T-cell (primary cell): ENCODE data around the gene CDH4. TPM values are rescaled to one million over a fixed set of nuclear protein-coding genes. Genes with fewer than 3 reads are reported as not detected.

Experiments used
- ATAC-seq, 4 experiments: fragments of 200-7000 bp in 3 of 4; fragments of 150-1000 bp in 1 of 4; cut with Tn5 transposase; replicated peaks in 1 of 4; 1 replicate in 3 of 4; 2 replicates in 1 of 4; pipeline ENCODE4 v1.10.0; 2021; ENCODE audit warnings: moderate library complexity in 3 of 4, mild to moderate bottlenecking in 2 of 4, moderate number of reproducible peaks in 1 of 4
- CTCF ChIA-PET, 2 donors: fragments of 300-600 bp; sonication (Branson Sonifier 250); formaldehyde crosslinking; loops; one replicate each; lab custom pipeline; 2022; ENCODE audit warnings: antibody characterized with exemption in 2 of 2; lab: Charles Lee
- POLR2A ChIA-PET, 2 donors: fragments of 300-600 bp; sonication (Branson Sonifier 250); formaldehyde crosslinking; loops; one replicate each; lab custom pipeline; 2022; ENCODE audit warnings: antibody characterized with exemption in 2 of 2; lab: Charles Lee
- DNase-seq, 35 experiments: peaks; one replicate each; pipeline versions ENCODE4 v3.0.0 to v3.0.0-alpha.2; 2013 to 2023
- H3K27ac ChIP-seq: one replicate; pipeline ENCODE4 v1.5.1; 2013; ENCODE audit warnings: low read length
- H3K27me3 ChIP-seq, 2 experiments: replicated peaks in 1 of 2; 1 replicate in 1 of 2; 2 replicates in 1 of 2; pipeline versions ENCODE4 v1.6.1 to v1.7.0; 2013; ENCODE audit warnings: low read length in 1 of 2, mixed read lengths in 1 of 2; ENCODE audit not compliant: control insufficient read depth in 2 of 2, insufficient read depth in 2 of 2; ENCODE audit errors: extremely low read depth in 1 of 2
- H3K36me3 ChIP-seq, 2 donors: 1 replicate in 1 of 2; 2 replicates in 1 of 2; pipeline versions ENCODE4 v1.6.1 to v1.7.0; 2013; ENCODE audit warnings: low read length in 1 of 2; ENCODE audit not compliant: control insufficient read depth in 2 of 2, insufficient read depth in 1 of 2; ENCODE audit errors: extremely low read depth in 1 of 2
- H3K4me1 ChIP-seq, 2 experiments: 1 replicate in 1 of 2; 2 replicates in 1 of 2; pipeline versions ENCODE4 v1.6.1 to v1.7.0; 2013; ENCODE audit warnings: low read length in 2 of 2, mixed read lengths in 1 of 2; ENCODE audit not compliant: insufficient read depth in 2 of 2, control insufficient read depth in 1 of 2; ENCODE audit errors: extremely low read depth in 1 of 2
- H3K4me3 ChIP-seq, 2 donors: 1 replicate in 1 of 2; 2 replicates in 1 of 2; pipeline versions ENCODE4 v1.5.1 to v1.7.0; 2013; ENCODE audit warnings: mild to moderate bottlenecking in 2 of 2, low read length in 1 of 2, moderate library complexity in 1 of 2; ENCODE audit not compliant: control insufficient read depth in 1 of 2; ENCODE audit errors: extremely low read depth in 1 of 2
- H3K9me3 ChIP-seq: 2 replicates; pipeline ENCODE4 v1.7.0; 2013
- H3K27ac Mint-ChIP-seq, 2 donors: one replicate each; pipeline ENCODE4 v1.8.0; 2020 to 2021; ENCODE audit warnings: mild to moderate bottlenecking in 2 of 2, mixed read lengths in 2 of 2
- H3K27me3 Mint-ChIP-seq, 2 donors: one replicate each; pipeline ENCODE4 v1.8.0; 2021 to 2022; ENCODE audit warnings: mixed read lengths in 2 of 2
- H3K36me3 Mint-ChIP-seq: one replicate; pipeline ENCODE4 v1.8.0; 2021; ENCODE audit warnings: mixed read lengths
- H3K4me1 Mint-ChIP-seq, 3 donors: one replicate each; pipeline ENCODE4 v1.8.0; 2020 to 2022; ENCODE audit warnings: mixed read lengths in 3 of 3, mild to moderate bottlenecking in 1 of 3
- H3K4me3 Mint-ChIP-seq, 3 donors: one replicate each; pipeline ENCODE4 v1.8.0; 2020 to 2022; ENCODE audit warnings: mild to moderate bottlenecking in 3 of 3, mixed read lengths in 3 of 3, moderate library complexity in 3 of 3
- H3K9me3 Mint-ChIP-seq, 3 donors: one replicate each; pipeline ENCODE4 v1.8.0; 2020 to 2022; ENCODE audit warnings: mixed read lengths in 3 of 3
- WGBS: methylation state at CpG from one replicate; pipeline ENCODE4 v1.1.5; 2013; ENCODE audit warnings: missing lambda C conversion rate; ENCODE audit not compliant: insufficient coverage; 5-methylcytosine and 5-hydroxymethylcytosine counted together
- total RNA-seq, 35 experiments: library from RNA in 6 of 35; stranded (reverse) in 6 of 35; fragments of 120-200 nt in 1 of 35; gene quantifications; one replicate each; pipeline versions ENCODE4 v1.2.1 to v1.2.4 and lab custom pipeline; 2013 to 2026

The CDH4 gene
- total RNA-seq, 5 donors from 2014 or later (not counting 1 experiment from before 2014, with no cell fraction given) = 0.06 to 0.64 (median 0.14) TPM

GRCh38 chr20:61387954-61388348 lies 135.9 kb downstream of the CDH4 start:
- H3K4me3 ChIP-seq = no peak overlapping the region
- no peaks in the 10 kb centered on the region for H3K4me1 ChIP-seq
- Mint-ChIP-seq H3K36me3 (no peaks in the 10 kb centered on the region), H3K27ac (no peak overlapping the region), H3K4me1 (no peaks in the 10 kb centered on the region), H3K9me3 (peaks cover 0 to 4% (median 0%) of the 10 kb centered on the region in 3 donors), H3K27me3 (peaks cover 5 to 9% of the 10 kb centered on the region in 2 donors), H3K4me3 (no peak overlapping the region)
- 27% methylated on average over 2 of the region's 7 CpGs for WGBS
- POLR2A ChIA-PET = no interaction called here
- H3K27me3 ChIP-seq = peaks cover 0 to 2% of the 10 kb centered on the region in 2 experiments
- H3K36me3 ChIP-seq = no peaks in the 10 kb centered on the region
- CTCF ChIA-PET = no interaction called here
- H3K9me3 ChIP-seq = no peaks in the 10 kb centered on the region
- no peak overlapping the region for H3K27ac ChIP-seq
- ATAC-seq (no peak), DNase-seq (no peak)

- Histone ChIP-seq H3K36me3 (no peaks in the 10 kb centered on the region), H3K4me1 (no peaks in the 10 kb centered on the region), H3K4me3 (no peak overlapping the region), H3K9me3 (no peaks in the 10 kb centered on the region), H3K27me3 (peaks cover 0 to 2% of the 10 kb centered on the region in 2 experiments), H3K27ac (no peak overlapping the region)
- DNase-seq = no peak
- no peaks in the 10 kb centered on the region for H3K4me1 Mint-ChIP-seq
- ChIA-PET POLR2A (interaction anchor here in 1 of 2 donors (0.6 kb wide), 1 partner anchor 34 kb away, joined by 3 read pairs; no protein-coding TSS in a partner anchor), CTCF (no interaction called here)
- no peak overlapping the region for H3K27ac Mint-ChIP-seq
- H3K27me3 Mint-ChIP-seq = peaks cover 5 to 9% of the 10 kb centered on the region in 2 donors
- H3K4me3 Mint-ChIP-seq = no peak overlapping the region
- H3K36me3 Mint-ChIP-seq = no peaks in the 10 kb centered on the region
- peaks cover 0 to 4% (median 0%) of the 10 kb centered on the region in 3 donors for H3K9me3 Mint-ChIP-seq
- ATAC-seq = no peak
- 88% methylated on average over 7 of the region's 10 CpGs for WGBS
These were observed 137.0 kb downstream of the CDH4 start for GRCh38 chr20:61389077-61389476.

DNA sequence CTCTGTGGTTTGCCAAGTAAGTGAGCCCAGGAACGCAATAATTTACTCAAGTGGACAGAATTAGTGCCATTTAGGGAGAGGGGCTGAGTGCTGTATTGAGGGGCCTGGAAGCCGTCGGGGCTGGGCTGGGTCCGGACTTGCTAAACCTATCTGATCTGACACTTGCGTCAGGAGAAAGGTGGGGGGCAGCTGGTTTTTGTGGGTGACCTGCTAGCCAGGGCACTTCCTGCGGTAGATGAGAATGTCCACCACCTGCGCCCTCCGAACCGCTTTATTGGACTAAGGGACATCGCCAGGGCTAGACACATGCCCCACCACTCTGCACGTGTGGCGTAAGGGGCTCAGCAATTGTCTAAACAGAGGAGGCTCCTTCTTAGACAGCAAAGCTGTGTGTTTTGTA lies 139.1 kb downstream of the CDH4 start:
- H3K4me3 ChIP-seq = no peak overlapping the region
- no peak for ATAC-seq
- Mint-ChIP-seq H3K36me3 (no peaks in the 10 kb centered on the region), H3K4me3 (no peak overlapping the region), H3K27ac (no peak overlapping the region), H3K27me3 (peaks cover 5 to 9% of the 10 kb centered on the region in 2 donors), H3K9me3 (peaks cover 0 to 4% (median 0%) of the 10 kb centered on the region in 3 donors), H3K4me1 (no peaks in the 10 kb centered on the region)
- no peaks in the 10 kb centered on the region for H3K9me3 ChIP-seq
- H3K27me3 ChIP-seq = peaks cover 0 to 2% of the 10 kb centered on the region in 2 experiments
- DNase-seq = no peak
- no peaks in the 10 kb centered on the region for H3K36me3 ChIP-seq
- POLR2A ChIA-PET = no interaction called here
- WGBS = 90% methylated on average over 9 of the region's 12 CpGs
- CTCF ChIA-PET = no interaction called here
- no peaks in the 10 kb centered on the region for H3K4me1 ChIP-seq
- no peak overlapping the region for H3K27ac ChIP-seq

- peaks cover 5% of the 10 kb centered on the region in 2 donors for H3K27me3 Mint-ChIP-seq
- H3K4me1 ChIP-seq = no peaks in the 10 kb centered on the region
- H3K27ac ChIP-seq = no peak overlapping the region
- no peak overlapping the region for H3K4me3 ChIP-seq
- ATAC-seq (no peak), DNase-seq (no peak)
- no peaks in the 10 kb centered on the region for H3K36me3 ChIP-seq
- H3K9me3 ChIP-seq = no peaks in the 10 kb centered on the region
- 69% methylated on average over 18 of the region's 28 CpGs for WGBS
- H3K27me3 ChIP-seq = peaks cover 0 to under 1% of the 10 kb centered on the region in 2 experiments
- H3K4me3 Mint-ChIP-seq = no peak overlapping the region
- no peaks in the 10 kb centered on the region for H3K36me3 Mint-ChIP-seq
- CTCF ChIA-PET = no interaction called here
- no peak overlapping the region for H3K27ac Mint-ChIP-seq
- H3K9me3 Mint-ChIP-seq = peaks cover 0 to 4% (median 0%) of the 10 kb centered on the region in 3 donors
- POLR2A ChIA-PET = no interaction called here
- no peaks in the 10 kb centered on the region for H3K4me1 Mint-ChIP-seq
These were observed 139.9 kb downstream of the CDH4 start for GRCh38 chr20:61391812-61392520.

DNA sequence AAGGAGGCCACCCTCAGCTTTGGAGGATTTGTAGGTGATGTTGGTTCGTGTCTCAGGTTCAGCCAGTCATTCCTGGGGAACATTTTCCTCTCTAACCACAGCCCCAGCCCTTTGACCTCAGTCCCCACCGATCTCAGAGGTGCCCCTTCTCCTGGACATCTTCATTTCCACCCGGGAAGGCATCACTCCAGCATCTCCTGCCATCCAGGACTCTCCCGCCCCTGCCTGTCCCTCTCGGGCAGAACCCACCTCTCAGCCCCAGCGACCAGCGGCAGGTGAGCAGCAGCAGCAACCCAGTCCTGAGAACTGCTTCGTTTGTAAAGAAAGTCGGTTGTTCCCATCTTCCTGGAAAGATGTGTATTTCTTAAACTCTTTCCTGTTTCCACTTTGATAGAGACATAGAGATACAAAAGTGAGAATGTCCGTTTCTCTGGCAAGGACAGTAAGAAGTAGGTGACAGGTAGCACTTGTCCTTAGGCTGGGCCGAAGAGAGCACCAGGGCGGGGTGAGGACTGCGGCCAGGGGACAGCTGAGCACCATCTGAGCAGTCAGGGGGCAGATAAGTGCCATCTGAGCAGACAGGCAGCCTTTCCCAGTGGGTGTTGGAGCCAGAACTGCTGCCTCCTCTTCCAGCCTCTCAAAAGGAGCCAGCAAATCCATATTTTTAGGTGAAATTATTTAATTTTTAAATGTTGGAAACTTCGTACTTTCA lies 142.2 kb downstream of the CDH4 start:
- no peak for ATAC-seq
- DNase-seq = no peak
- Mint-ChIP-seq H3K27ac (no peak overlapping the region), H3K4me3 (no peak overlapping the region), H3K27me3 (no peaks in the 10 kb centered on the region), H3K36me3 (no peaks in the 10 kb centered on the region), H3K4me1 (no peaks in the 10 kb centered on the region), H3K9me3 (peaks cover 0 to 4% (median 0%) of the 10 kb centered on the region in 3 donors)
- H3K27ac ChIP-seq = no peak overlapping the region
- no peaks in the 10 kb centered on the region for H3K4me1 ChIP-seq
- no peaks in the 10 kb centered on the region for H3K36me3 ChIP-seq
- POLR2A ChIA-PET = no interaction called here
- H3K9me3 ChIP-seq = no peaks in the 10 kb centered on the region
- no peak overlapping the region for H3K4me3 ChIP-seq
- CTCF ChIA-PET = no interaction called here
- WGBS = 83% methylated on average over 8 of the region's 14 CpGs
- no peaks in the 10 kb centered on the region for H3K27me3 ChIP-seq

GRCh38 chr20:61396262-61396848 lies 144.3 kb downstream of the CDH4 start:
- Histone ChIP-seq H3K27ac (no peak overlapping the region), H3K9me3 (no peaks in the 10 kb centered on the region), H3K27me3 (no peaks in the 10 kb centered on the region), H3K4me3 (no peak overlapping the region), H3K4me1 (no peaks in the 10 kb centered on the region), H3K36me3 (no peaks in the 10 kb centered on the region)
- POLR2A ChIA-PET = no interaction called here
- H3K9me3 Mint-ChIP-seq = no peaks in the 10 kb centered on the region
- H3K27ac Mint-ChIP-seq = no peak overlapping the region
- H3K4me1 Mint-ChIP-seq = no peaks in the 10 kb centered on the region
- H3K4me3 Mint-ChIP-seq = no peak overlapping the region
- H3K27me3 Mint-ChIP-seq = no peaks in the 10 kb centered on the region
- DNase-seq (no peak), ATAC-seq (no peak)
- no peaks in the 10 kb centered on the region for H3K36me3 Mint-ChIP-seq
- CTCF ChIA-PET = no interaction called here
- 91% methylated on average over 11 of the region's 19 CpGs for WGBS
